ENCODE measurements around the gene PLLP.
"Not testable (repeated sequence)": the region's sequence is repeated elsewhere in the genome, so short reads cannot be mapped to it uniquely, and the experiment has no call there.

Gene PLLP

DNA sequence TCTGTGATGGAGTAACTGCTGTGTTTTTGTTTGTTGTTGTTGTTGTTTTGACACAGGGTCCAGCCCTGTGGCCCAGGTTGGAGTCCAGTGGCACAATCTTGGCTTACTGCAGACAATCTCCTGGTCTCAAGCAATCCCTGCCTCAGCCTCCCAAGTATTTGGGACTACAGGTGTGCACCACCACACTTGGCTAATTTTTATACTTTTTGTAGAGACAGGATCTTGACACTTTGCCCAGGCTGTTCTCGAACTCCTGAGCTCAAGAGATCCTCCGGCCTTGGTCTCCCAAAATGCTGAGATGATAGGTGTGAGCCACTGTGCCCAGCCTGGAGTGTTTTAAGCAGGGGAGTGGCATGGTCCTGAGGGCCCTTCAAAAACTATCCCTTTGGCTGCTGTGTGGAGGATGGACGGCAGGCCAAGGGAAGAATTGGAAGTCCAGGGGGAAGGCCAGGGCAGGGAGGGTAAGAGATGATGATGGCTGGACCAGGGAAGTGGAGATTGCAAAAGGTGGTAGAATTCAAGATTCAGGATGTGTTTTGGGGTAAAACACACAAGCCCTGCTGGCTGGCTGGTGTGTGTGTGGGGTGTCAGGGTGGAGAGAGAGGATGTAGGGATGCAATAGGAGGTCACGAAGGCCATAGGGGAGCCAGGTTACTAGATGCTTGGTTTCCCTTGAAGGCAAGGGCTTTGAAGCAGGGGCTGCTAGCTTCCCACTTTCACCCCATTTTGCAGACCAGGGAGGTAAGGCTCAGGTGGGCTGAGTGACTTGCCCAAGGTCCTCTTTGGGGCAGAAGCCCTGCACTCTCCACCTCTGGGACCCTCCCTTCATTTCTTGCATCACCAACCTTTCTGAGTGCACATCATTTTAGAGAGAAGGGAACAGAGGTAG lies 18.8 kb upstream of the PLLP start:
- FAIRE-seq (no peak), DNase-seq (ENCODE audit: low spot score) (no peak)

DNA sequence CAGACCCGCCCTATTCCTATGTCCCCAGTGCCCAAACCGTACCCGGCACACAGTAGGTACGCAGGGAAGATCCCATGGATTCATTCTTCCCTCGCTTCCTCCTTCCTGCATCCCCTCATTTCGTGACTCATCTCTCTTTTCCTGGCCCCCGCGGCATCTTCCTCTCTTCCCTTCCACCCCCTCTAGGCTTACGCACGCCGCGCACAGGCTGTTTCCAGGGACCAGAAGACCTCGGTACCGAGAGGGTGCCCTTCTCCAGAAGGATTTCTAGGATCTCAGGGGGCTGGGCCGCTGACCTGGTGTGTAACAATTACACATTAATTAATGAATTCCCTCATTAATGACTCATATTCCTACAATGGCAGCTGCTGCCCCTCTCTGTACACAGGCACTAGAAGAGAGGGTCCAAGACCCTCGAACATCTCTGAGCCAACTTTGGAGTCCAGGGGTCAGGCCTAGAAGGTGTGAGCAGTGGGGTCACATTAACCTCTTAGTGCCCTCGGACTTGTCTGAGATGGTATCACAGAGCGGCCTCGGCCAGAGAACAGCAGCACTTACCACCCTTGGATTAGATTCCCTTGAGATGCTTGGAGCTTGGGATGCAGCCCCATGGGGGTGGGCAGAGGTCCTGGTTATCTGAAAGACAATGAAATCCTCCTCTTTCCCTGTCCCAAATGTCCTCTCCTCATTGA lies 16.8 kb upstream of the PLLP start:
- FAIRE-seq: no peak

DNA sequence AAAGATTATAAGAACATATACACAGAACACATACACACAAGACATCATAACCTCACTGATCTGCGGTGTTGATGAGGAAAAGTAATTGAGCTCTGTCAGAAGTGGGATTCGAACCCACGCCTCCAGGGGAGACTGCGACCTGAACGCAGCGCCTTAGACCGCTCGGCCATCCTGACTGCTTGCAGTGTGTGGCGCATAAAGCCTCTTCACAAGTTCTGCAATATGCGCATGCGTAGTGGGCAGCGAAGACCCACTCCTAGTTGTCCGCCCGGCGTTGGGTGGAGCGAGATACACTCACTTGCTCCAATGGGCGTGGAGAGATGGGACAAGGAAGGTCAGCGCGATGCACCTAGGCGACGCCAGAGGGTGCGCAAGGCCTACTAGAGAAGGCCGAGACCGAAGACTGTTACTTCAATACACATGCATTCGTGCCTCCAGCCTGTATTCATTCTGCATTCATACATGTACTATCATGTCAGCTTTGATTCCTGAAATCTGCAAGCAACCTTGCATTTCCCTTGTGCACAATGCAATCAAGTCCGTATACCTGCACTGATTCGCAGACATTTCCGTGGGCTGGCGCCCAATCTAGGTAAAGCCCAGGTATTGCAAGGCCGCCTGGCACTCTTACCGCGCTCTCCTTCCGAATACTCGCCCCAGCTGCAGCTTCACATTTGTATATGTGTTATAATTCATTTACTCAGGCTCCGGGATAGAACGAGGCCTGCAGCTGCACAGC lies 16.1 kb upstream of the PLLP start:
- DNase-seq (ENCODE audit: low spot score): peak; percentile 99
- FAIRE-seq: peak; percentile 77

More for the DNA sequence above, 16.8 kb upstream of the PLLP start:
- no peak for DNase-seq (ENCODE audit: low spot score)

DNA sequence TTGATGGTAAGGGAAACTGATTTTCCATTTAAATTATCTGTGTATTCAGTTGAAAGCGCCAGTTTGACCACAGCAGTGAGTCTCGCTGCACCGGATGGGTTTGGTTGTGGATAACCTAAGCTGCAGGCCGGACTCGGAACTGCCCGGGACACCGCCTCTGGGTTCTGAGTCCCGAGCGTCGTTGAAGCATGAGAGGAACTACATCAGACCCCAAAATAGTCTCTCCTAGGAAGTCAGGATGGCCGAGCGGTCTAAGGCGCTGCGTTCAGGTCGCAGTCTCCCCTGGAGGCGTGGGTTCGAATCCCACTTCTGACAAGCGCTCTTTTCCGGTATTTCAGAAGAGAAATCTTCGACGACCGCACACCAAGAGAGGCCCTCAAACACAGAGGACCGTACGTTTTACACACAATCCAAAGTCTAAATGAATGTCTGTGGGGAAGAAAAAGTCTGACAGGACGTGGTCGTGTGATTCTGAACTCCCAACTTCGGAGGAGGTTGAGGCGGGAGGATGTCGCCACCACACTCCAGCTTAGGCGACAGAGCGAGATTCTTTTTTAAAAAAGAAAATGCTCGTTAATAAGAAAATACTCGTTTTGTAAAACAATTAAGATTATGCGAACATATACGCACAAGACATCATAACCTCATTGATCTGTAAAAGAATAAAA lies 15.4 kb upstream of the PLLP start:
- DNase-seq (ENCODE audit: low spot score): peak; percentile 99
- FAIRE-seq: peak; percentile 78

DNA sequence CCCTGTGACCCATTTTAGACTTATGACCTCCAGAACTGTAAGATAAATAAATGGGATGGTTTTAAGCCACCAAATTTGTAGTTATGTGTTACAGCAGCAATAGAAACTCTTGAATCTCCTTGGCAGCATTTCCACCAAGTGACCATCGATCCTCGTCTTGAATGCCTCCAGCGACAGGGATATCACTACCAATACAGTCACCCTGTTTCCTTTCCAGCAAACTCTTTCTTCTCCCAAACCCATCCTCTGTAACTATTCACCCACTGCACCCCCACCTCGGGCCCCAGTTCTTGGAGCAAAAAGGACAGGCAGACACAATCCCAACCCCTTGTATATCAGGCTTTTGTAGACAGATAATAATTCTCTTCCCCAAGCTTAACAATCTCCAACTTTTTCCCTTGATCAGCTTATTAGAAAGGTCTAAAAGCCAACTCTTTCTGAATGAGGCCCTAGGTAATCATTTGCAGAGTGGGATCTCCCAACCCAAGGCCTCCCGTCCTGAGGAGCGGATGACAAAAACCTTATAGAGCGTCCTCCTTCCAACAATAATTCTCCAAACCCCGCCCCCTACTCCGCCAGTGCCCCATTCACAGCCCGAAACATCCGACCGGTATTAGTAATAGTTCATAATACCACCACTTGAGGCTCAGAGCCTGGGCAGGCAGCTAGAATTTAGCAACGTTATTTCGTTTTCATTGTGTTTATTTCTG lies 14.7 kb upstream of the PLLP start:
- FAIRE-seq (no peak), DNase-seq (ENCODE audit: low spot score) (peak; percentile 76)

DNA sequence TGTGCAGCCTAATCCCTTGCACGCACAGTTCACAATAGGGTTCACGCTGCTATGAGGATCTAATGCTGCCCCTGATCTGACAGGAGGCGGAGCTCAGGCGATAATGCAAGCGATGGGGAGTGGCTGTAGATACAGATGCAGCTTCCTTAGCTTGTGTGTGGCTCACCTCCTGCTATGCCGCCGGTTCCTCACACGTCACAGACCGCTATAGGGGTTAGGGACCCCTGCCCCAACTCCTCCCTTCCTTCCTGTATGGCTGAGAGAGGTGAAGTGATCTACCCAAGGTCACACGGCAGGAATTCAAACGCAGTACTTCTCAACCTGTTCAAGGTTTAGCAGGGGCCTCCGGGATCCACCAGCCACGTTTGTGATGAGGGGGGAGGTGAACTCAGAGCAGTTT lies 13.4 kb upstream of the PLLP start:
- FAIRE-seq (no peak), DNase-seq (ENCODE audit: low spot score) (no peak)

DNA sequence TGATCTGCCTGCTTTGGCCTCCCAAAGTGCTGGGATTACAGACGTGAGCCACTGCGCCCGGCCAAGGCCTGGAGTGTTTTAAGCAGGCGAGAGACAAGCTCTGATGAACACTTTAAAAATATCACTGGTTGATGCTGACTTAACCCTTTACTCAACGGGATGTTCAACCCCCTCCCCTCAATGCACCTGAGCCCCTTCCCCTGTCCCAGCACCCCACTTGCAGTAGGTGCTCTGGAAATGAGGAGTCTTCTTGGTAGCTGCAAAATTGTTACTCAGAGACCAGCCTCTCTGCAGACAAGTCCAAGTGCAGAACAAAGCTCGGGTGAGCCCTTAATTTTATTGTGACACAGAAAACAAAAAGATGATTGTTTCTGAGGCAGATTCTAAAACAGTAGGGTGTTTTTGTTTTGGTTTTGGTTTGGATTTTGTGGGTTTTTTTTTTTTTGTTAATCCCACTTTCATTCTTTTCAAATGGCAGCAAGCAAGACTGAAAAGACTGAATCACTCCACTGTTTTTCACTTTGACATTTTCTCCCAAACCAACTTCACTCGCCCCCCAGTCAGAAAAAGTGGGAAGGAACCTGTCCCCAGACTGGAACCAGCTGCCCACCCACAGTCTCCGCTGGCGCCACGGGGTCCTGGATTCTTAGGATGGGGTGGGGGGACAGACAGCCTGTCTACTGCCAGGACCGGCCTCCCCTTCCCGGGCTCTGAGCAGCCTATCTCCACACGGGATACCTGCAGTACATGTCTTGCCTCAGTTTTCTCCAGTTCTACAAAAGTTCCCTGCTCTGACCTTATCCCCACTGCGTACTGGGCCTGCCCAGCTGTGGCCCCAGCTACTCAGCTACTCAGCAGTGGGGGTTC lies 5.2 kb upstream of the PLLP start:
- FAIRE-seq (no peak), DNase-seq (ENCODE audit: low spot score) (no peak)

DNA sequence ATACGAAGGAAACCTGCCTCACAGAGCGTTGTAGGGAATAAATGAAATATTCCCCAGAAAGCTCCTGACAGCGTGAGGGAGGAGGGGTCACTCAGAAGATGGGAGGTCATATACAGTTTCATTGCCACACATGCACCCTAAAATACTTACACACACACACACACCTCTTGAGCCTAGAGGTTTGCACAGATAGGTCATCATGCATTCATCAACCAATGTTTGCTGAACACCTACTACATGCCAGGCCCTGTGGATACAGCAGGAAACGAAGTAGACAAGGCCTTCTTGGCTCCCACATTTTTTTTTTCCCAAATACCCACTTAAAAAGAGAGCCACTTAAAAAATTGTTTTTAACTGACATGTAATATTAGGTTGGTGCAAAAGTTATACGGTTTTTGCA lies 907 bp upstream of the PLLP start:
- DNase-seq (ENCODE audit: low spot score) (no peak), FAIRE-seq (no peak)

DNA sequence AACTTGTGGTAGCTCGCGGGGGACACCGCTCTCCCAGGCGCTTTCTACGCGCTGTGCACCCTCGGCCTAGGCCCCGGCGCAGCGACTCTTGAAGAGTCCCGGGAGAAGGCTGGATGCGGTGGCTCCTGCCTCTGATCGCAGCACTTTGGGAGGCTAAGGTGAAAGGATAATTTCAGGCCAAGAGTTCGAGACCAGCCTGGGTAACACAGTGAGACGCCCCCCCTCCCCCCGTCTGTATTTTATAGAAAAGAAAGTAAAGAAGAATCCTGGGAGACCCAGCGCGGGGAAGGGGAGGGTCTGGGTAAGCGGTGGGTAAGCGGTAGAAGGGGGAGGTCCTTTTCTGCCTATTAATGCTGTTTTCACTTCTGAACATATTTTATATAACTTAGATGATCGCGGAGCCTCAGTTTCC lies 486 bp upstream of the PLLP start:
- FAIRE-seq (no peak), DNase-seq (ENCODE audit: low spot score) (no peak)

DNA sequence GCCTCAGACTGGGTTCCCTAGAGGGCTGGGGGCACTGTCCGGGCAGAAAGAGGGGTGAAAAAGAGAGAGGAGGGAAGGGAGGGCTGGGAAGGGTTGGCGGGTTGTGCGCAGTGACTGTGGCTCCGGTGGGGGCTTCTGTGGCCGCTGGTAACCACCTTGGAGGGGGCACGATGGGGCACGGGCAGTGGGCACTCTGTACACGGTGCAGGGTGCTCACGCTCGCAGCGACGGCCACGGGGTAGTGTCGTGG lies 588 bp downstream of the PLLP start:
- DNase-seq (ENCODE audit: low spot score): no peak
- no peak for FAIRE-seq

DNA sequence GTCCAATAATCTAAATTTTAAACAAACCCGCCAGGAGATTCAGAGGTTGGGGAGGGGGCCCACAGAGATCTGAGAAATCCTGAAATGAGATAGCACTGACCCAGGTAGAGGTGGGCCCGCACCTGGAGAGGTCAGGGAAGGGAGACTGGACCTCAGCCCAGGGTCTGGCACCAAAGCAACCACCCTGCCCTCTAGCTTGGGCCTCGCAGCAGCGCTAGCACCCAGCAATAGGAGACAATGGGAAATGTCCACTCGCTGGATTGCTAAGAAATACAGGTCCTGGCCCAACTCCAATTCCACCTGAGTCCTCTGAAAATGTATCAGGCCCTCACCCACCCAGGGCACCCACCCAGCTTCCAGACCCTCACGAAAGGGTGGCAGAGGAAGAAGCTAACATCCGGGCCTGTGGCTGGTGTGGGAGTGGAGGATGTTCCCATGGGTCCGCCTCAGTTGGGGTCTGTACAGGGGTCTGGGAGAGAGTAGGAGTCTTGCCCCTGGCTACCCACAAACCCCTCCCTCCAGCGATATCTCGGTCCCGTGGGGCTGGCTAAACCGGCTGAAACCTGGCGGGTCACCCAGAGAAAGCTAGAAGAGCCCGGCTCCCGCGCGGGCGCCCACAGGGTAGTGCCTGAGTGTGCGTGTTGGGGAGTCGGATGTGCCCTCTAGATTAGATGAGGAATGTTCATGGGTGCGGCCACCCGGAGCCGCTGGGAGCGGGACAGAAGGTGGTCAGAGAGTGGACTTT lies 1.1 kb downstream of the PLLP start:
- no peak for DNase-seq (ENCODE audit: low spot score)
- FAIRE-seq: no peak

DNA sequence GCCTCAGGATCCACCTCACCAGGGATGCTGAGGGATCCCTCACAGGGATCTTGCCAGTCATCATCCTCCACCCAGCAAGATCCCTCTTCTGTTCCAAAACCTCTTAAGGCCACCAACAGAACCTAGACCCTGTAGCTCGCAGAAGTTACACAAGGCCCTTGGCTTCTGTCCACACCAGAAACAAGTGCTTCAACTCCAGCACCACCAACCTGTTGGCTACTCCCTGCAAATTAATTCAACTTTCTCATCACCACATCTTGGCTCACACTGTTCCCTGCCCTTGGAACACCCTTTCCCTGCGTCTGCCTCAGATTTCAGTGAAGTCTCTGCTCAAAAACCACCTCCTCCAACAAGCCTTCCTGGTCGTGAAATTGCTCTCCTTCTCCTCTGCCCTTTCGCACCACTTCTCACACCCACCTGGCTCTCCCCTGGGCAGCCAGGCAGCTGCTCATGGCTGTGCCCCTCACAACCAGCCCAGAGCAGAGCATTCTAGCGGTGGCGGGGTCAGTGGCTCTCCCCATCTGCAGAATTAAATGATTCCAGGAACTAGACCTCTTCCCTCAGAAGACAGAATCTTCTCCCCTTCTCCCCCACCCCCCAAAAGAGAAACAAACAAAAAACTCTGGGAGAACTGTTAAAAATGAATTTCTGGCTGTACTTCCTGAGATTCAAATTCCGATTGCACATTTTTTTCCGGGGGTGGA lies 1.8 kb downstream of the PLLP start:
- FAIRE-seq (no peak), DNase-seq (ENCODE audit: low spot score) (no peak)

DNA sequence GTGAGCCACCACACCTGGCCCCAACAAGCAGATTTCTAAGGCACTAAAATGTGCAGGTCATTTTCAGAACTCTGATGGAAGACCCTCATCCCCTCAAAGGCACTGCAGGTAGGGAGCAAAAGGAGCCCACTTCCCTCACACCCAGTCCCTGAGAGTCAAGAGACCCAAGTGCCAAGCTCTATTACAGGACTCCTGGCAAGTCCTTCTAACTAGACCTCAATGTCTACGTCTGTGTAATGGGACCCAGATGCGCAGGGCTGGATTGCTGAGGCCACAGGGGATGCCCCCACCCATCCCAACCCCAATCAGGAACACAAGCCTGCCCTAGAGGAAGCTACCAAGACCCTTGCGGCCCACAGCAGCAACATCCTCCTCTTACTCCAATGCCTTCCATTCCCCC lies 2.7 kb downstream of the PLLP start:
- no peak for DNase-seq (ENCODE audit: low spot score)
- FAIRE-seq: no peak

DNA sequence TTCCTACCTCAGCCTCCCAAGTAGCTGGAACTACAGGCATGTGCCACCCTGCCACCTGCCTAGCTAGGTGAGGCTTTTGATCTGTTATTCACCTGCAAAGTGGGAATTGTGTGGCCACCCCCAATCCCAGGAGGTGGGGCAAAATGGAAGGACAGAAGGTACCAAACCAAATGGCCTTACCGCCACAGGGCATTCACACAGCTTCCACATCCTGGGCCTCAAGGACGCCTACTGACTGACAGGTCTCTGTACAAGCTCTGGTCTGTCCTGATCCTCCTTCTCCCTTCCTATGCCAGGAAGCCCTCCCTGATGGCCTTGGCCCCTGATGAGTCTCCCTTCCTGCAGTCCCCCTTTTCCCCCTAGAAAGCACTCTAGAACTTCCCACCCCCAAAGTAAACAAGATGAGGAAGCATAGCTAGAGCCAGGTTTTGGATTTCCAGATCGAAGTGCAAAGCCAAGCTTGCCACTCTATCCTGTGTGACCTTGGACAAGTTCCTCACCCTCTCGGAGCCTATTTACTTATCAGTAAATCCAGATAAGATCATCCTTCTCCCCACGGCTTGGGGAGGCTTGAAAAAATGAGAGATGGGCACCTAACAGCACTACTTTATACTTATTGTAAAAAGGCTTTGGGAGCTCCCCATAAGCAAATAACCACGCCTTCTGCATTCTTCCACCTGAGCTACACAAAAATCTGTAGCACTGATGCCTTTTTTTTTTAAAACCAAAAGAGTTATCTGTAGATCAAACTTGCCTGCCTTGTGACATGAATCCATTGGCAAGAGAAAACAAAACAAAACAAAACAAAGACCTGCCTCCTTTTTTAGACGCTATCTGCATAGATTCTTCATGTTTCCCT lies 4.5 kb downstream of the PLLP start:
- FAIRE-seq: no peak

DNA sequence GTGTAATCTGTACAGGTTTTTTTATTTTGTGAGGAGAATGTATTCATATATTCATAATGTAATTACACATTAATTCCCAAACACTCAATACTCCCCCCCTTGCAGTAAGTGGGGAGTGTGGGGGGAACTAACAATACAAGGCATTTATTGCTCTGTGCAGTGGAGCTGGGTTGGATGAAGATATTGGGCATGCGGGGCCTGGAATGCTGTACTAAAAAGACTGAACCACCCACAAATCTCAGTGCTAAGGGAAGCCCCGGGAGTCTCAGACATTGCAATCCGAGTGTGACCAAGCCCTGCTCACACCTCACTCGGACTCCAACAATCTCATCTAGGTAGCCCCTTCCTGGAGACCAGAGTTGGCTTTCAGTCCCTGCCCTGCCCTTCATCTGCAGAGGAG lies 6.0 kb downstream of the PLLP start:
- no peak for DNase-seq (ENCODE audit: low spot score)
- no peak for FAIRE-seq

More for the DNA sequence above, 4.5 kb downstream of the PLLP start:
- no peak for DNase-seq (ENCODE audit: low spot score)

DNA sequence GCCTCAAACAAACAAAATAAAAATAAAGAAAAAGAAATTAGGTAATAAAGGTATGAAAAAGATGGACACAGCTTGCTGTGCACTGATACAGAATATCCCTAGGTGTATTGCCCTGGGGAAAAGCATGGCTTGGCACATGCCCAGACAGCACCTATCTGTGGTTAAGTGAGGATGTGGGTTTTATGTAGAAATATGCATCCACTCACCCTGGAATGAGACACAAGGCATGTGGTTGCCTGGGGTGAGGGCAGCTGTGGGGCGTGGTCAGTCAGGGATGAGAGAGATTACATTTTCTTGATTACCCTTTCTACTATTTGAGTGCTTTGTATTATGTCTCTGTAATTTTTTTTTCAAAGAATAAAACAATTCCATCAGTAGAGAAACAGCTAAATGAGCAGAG lies 6.9 kb downstream of the PLLP start:
- FAIRE-seq (peak; percentile 95), DNase-seq (ENCODE audit: low spot score) (peak; percentile 88)

DNA sequence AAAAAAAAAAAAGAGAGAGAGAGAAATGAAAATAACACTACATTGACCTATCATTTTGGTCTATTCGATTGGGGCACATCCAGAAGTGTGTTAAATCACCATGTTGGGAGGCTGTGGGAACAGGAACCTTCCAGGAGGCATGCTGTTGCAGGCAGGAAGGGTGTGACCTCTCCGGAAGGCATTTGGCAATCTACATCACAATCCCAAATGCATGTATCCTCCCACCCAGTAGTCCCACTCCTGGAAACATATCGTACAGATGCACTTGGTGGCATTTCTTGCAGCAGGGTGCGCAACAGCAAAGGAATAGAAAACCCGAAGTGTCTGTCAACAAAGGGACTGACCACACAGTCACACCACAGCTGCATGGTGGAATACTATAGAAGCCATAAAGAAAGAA lies 7.9 kb downstream of the PLLP start:
- DNase-seq (ENCODE audit: low spot score) (no peak), FAIRE-seq (no peak)

DNA sequence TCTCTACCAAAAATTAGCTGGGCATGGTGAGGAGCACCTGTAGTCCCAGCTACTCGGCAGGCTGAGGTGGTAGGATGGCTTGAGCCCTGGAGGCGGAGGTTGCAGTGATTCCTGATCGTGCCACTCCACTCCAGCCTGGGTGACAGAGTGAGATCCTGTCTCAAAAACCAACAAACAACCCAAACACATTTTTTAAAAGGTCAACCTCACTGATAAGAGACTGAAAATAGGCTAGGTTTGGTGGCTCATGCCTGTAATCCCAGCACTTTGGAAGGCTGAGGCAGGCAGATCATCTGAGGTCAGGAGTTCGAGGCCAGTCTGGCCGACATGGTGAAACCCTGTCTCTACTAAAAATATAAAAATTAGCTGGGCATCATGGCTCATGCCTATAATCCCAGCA lies 8.5 kb downstream of the PLLP start:
- not testable (repeated sequence) for FAIRE-seq; DNase-seq (ENCODE audit: low spot score)
